RWPE1 (cell line): ENCODE data around the gene RGR.

Source experiments
- CTCF ChIA-PET: fragments of 350-600 bp; sonication (Branson Sonifier 250); formaldehyde crosslinking; extraction: SDS; loops from one replicate; lab custom pipeline; 2021; lab: Yijun Ruan, JAX
- POLR2A ChIA-PET: fragments of 400-600 bp; formaldehyde crosslinking; extraction: SDS; loops from one replicate; lab custom pipeline; 2020; ENCODE audit warnings: antibody characterized with exemption; ENCODE audit not compliant: low non-redundant PET; lab: Yijun Ruan, JAX
- DNase-seq: peaks from one replicate; pipeline ENCODE4 v3.0.0; 2012; ENCODE audit warnings: low spot score
- H3K27ac ChIP-seq: fragments of 450-650 bp; 2 replicates; pipeline ENCODE4 v1.5.1; 2017
- TF ChIP-seq, protein P1 (sequence below): fragments of 450-650 bp; conservative IDR thresholded peaks from 2 replicates; pipeline ENCODE4 v1.5.1; 2017; ENCODE audit warnings: low read depth, mild to moderate bottlenecking

RGR gene

GRCh38 chr10:84289521-84290200 lies 44.8 kb downstream of the RGR start:
- CTCF ChIA-PET = no interaction called here
- H3K27ac ChIP-seq = no peak overlapping the region
- no peak for DNase-seq
- POLR2A ChIA-PET = no interaction called here
- TF ChIP-seq, protein P1, sequence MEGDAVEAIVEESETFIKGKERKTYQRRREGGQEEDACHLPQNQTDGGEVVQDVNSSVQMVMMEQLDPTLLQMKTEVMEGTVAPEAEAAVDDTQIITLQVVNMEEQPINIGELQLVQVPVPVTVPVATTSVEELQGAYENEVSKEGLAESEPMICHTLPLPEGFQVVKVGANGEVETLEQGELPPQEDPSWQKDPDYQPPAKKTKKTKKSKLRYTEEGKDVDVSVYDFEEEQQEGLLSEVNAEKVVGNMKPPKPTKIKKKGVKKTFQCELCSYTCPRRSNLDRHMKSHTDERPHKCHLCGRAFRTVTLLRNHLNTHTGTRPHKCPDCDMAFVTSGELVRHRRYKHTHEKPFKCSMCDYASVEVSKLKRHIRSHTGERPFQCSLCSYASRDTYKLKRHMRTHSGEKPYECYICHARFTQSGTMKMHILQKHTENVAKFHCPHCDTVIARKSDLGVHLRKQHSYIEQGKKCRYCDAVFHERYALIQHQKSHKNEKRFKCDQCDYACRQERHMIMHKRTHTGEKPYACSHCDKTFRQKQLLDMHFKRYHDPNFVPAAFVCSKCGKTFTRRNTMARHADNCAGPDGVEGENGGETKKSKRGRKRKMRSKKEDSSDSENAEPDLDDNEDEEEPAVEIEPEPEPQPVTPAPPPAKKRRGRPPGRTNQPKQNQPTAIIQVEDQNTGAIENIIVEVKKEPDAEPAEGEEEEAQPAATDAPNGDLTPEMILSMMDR = no peak

DNA sequence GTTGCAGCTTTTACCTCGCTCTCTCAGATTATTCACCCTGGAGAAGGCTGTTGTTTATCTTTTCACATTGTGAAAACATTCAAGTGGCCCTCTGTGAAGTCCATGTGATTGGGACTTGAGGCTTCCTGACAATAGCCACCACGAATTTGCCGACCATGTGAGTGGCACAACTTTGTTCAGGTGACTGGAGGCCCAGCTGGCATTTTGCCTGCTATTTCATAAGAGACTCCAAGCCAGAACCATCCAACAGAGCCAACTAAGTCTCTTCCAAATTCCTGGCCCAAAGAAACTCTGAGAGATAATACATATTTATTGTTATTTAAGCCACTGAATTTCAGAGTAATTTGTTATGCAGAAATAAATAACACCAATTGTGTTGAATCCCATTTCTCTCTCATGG lies 45.4 kb downstream of the RGR start:
- DNase-seq = no peak
- ChIA-PET POLR2A (no interaction called here), CTCF (no interaction called here)
- TF ChIP-seq, protein P1 = no peak
- H3K27ac ChIP-seq = no peak overlapping the region

- ChIA-PET CTCF (no interaction called here), POLR2A (no interaction called here)
- H3K27ac ChIP-seq = no peak overlapping the region
- TF ChIP-seq, protein P1 = no peak
- peak; percentile 66 for DNase-seq
Measured at GRCh38 chr10:84291384-84291783, 46.5 kb downstream of the RGR start.

- CTCF ChIA-PET = interaction anchor here (0.7 kb wide), 1 partner anchor 237 kb away, joined by 4 read pairs; no protein-coding TSS in a partner anchor
- POLR2A ChIA-PET = no interaction called here
- no peak for DNase-seq
- no peak overlapping the region for H3K27ac ChIP-seq
- TF ChIP-seq, protein P1 = no peak
Measured at GRCh38 chr10:84292502-84292901, 47.6 kb downstream of the RGR start.

GRCh38 chr10:84293171-84293570 lies 48.3 kb downstream of the RGR start:
- ChIA-PET POLR2A (no interaction called here), CTCF (no interaction called here)
- DNase-seq = no peak
- H3K27ac ChIP-seq = no peak overlapping the region
- TF ChIP-seq, protein P1 = no peak

DNA sequence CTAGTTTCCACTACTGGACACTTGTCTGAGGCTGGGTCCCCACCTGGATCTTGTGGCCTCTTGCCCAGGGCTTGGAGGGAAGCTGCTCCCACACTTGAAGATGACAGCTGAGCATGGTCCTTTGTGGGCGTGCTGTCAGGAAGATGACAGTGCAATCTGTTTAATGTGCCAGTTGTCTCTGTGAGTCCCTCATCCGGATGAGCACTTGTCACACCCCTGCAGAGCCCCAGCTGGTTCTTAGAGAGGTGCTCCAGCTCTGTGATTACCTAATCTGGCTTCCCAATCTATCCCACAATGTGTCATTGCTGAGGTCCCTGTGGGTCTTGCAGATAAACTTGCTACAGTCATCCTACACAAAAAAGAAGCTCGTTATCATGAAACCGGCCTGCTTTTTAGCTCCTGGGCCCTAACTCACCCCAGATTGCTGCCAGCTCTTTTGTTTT lies 48.7 kb downstream of the RGR start:
- CTCF ChIA-PET = no interaction called here
- no peak for DNase-seq
- POLR2A ChIA-PET = no interaction called here
- TF ChIP-seq, protein P1 = no peak
- no peak overlapping the region for H3K27ac ChIP-seq
